Measurements from ENCODE around the gene SULT1A1.
"Not testable (repeated sequence)": the region's sequence is repeated elsewhere in the genome, so short reads cannot be mapped to it uniquely, and the experiment has no call there.

The SULT1A1 gene

GRCh38 chr16:28608867-28609596 lies 812 bp downstream of the SULT1A1 start:
- not testable (repeated sequence) for DNase-seq (ENCODE audit: low read depth in 3 of 3)

- DNase-seq (ENCODE audit: low read depth in 3 of 3): not testable (repeated sequence)
Measured at GRCh38 chr16:28608496-28608808, 1.4 kb downstream of the SULT1A1 start.

- not testable (repeated sequence) for DNase-seq (ENCODE audit: low read depth in 3 of 3)
Measured at GRCh38 chr16:28607681-28608495, 2.0 kb downstream of the SULT1A1 start.

GRCh38 chr16:28607116-28607623 lies 2.7 kb downstream of the SULT1A1 start:
- no peak for DNase-seq (ENCODE audit: low read depth in 3 of 3)

GRCh38 chr16:28606291-28607115 lies 3.3 kb downstream of the SULT1A1 start:
- no peak for DNase-seq (ENCODE audit: low read depth in 3 of 3)

DNA sequence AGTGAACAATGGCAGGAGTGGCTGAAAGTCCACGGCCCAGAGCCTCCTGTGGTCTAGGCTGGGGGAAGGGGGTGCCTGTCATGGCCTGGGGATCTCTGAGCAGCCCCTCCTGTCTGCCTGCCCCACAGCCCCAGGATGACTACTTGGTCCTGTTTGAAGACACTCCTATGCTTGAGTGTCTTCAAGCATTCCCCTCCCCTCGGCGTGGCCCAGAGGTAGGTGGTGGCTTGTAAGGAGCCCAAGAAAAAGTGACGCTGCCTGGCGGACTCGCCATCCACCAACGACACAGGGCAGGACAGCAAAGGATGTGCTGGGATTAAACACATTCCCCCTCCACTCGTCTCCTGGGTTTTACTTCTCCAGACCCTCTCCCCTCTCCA lies 5.7 kb downstream of the SULT1A1 start:
- DNase-seq (ENCODE audit: low read depth in 3 of 3): no peak

DNA sequence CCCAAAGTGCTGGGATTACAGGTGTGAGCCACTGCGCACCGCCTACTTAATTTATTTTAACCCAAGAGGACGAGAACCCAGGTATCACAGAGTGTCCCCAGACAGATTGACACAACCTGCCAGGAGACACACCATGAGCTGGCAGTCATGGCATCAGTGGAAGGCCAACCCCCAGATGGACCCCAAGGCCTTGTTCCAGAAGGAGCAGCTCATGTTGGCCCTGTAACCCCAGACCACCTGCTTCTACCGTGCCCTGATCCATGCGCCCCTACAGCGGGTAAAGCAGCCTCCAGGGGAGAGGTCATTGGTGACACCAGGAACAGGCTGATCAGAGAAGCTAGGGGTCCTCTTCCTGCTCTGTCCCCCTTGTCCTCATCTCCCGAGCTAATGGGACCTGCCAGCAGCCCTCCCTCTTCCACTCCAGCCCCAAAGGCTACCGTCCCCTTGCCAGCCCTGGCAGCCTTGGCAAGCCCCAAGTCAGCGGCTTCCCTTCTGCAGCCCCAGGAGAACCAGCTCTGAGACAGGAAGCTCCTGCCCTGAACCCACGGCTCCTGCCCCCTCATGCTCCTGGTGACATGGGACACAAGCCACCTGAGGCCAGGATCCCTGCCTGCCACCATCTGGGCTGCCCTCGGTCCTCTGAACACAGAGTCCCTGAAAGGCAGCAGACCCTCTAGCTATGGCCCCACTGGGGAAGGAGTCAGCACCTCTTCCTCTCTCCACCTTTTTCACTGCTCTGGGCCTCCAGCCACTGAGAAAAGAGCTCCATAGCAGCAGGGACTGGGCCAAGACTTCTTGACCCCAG lies 6.3 kb downstream of the SULT1A1 start:
- no peak for DNase-seq (ENCODE audit: low read depth in 3 of 3)

DNA sequence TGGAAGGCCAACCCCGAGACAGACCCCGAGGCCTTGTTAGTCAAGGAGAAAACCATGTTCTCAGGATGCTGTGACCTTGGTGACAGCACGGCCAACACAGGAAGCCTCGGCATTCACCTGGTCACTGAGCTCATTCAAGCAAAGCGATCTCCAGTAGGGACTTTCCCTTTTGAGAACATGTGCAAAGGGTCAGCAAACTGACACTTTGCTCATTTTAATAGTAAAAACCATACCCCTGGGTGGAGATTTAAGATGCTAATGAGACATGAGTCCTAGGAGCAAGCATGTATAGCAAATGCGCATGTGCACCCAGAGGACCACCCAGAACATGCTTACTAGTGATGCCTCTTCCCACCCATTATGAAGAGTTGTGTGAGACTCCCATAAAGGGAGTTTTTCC lies 7.3 kb downstream of the SULT1A1 start:
- DNase-seq (ENCODE audit: low read depth in 3 of 3): no peak

DNA sequence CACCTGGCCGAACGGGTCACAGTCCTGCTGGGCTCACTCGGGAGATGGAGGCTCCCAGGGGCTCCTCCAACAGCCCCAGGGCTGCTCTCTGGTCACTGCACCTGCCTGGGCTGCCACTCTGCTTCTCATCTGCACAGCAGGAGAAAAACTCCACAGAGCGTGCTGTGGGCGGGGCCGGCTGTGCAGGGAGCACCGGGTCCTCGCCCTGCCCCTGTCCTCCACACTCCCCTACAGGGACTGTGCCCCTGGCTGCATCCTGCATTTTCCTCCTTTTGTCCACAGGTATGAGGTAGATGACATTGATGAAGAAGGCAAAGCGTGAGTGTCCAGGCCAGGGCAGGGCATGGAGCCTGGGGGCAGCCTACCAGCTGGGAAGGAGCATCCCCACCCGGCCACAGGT lies 7.8 kb downstream of the SULT1A1 start:
- DNase-seq (ENCODE audit: low read depth in 3 of 3): not testable (repeated sequence)

GRCh38 chr16:28601589-28601988 lies 8.3 kb downstream of the SULT1A1 start:
- DNase-seq (ENCODE audit: low read depth in 3 of 3): not testable (repeated sequence)

- DNase-seq (ENCODE audit: low read depth in 3 of 3): not testable (repeated sequence)
Measured at GRCh38 chr16:28600965-28601364, 8.9 kb downstream of the SULT1A1 start.

DNA sequence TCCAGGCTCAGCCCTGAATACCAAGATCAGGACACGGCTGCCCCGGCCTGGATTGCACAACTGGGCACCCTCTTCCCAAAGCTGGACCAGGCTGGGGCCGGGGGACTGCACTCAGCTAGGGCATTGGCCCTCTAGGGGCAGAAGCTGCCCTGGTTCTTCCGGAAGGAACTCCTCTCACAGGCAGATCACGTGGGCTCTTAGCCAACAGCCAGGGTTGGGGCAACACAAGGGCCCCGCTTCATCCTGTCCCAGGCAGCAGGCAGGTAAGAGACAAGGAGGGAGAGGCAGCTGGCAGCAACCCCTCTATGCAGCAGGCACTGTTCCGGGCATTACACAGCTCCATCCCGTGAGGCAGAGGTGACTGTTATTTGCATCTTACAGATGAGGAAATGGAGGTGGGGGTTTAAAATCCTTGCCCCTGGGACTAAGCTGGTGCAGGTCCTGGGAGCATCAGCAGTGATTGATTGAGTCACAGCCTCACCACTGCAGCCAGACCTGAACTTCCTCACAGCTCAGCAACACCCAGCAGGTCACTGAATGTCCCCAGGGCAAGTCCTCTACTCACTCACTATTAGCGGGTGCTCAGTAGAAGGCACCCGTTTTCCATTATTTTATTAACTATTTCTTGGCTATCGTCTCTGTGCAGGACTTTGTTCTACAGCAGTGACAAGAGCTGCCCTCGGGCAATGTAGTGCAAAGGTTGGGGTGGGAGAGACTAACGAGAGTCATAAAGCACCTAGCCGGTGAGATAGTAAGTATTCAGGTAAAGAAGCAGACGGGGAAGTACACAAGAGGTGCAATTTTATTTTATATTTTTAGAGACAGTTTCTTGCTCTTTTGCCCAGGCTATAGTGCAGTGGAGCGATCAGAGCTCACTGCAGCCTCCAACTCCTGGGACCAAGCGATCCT lies 10.2 kb downstream of the SULT1A1 start:
- DNase-seq (ENCODE audit: low read depth in 3 of 3): not testable (repeated sequence)

- DNase-seq (ENCODE audit: low read depth in 3 of 3): no peak
Measured at GRCh38 chr16:28597692-28598261, 12.1 kb downstream of the SULT1A1 start.

DNA sequence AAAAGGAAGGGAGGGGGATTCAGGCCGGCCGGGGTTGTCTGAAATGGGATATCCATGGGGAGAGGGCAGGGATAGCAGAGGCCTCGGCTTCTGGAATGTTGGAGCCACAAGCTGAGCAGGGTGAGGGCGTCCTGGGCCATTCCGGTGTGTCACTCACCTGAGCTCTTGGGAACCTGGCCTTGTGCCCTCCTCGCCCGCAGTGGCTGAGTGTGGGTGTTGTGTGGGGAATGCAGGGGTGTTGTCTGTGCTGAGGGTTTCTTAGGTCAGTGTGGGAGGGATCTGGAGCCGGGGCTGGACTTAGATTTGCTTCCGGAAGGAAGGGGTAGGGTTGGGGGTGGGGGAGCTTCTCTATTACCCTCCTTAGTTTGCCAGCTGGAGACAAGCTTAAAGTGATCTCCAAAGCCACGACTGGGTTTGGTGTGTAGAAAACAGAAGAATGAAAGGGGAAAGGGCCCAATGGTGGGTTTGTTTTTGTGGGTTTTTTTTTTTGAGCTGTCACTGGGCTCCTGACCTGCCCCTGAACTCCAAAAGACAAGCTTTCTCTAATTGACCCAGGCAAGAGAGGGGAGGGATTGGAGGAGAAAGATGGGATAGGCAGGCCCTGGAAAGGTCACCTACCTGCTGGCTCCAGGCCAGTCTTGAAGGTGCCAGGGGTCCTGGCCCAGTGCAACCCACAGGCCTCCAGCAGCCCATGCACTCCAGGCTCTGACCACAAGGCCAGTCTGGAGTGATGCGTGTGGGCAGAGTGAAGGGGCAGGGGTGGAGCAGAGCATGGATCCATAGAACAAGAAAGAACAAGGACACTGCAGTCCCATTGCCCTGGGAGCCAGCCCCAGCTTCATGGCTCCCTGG lies 12.8 kb downstream of the SULT1A1 start, which contains the start of gene SULT1A2:
Gene SULT1A2, minus strand, starts transcription at position 211 of the 852 bp plus-strand sequence. CDS start 1,120 bp downstream, outside the sequence.
- no peak for DNase-seq (ENCODE audit: low read depth in 3 of 3)

GRCh38 chr16:28596115-28596630 lies 13.7 kb downstream of the SULT1A1 start:
- DNase-seq (ENCODE audit: low read depth in 3 of 3): no peak

DNA sequence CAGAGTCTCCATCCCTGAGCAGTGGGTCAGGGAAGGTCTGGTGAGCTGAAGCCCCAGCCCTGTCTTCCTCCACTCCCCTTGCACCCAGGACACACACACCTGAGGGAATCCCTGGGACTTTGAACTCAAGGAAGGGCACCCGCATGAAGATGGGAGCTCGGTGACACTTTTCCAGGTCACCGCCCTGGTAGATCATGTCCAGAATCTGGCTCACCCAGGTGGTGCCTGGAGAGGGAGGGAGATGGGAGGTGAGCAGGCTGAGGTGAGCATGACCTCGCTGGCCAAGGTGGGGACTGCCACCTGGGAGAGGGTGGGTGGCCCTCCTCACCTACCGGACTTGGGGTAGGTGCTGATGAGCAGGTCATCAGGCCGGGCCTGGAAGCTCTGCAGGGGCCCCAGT lies 14.4 kb downstream of the SULT1A1 start:
- DNase-seq (ENCODE audit: low read depth in 3 of 3): not testable (repeated sequence)

DNA sequence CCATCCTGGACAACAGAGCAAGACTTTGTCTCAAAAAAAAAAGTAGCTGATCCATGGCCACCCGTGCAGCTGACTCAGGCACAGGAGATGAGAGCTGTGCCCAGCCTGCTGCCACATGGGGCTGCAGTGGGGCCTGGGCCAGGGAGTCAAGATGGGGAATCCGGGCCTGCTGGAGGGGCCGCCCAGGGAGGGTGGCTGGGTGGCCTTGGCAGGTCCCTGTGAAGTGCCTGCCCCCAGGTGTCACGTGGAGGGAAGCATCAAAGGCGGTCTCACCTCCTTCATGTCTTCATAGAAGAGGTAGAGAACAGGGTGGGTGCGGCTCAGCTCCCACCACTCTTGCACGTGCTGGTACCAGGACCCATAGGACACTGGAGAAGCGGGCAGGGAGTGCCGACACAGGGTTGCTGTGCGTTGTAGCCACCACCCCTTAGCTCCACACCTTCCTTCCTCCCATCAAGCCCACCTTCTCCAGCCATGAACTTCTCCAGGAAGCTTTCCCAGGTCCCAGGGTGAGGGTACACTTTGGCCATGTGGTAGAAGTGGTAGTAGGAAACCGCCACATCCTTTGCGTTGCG lies 16.8 kb downstream of the SULT1A1 start:
- no peak for DNase-seq (ENCODE audit: low read depth in 3 of 3)

- DNase-seq (ENCODE audit: low read depth in 3 of 3): no peak
Measured at GRCh38 chr16:28592511-28592910, 17.3 kb downstream of the SULT1A1 start.

Measured in stimulated activated CD4-positive, alpha-beta T cell treated with anti-CD3 and anti-CD28 coated beads, TNF-alpha, amount 100 ng/mL, for 4 hours (primary cell).